Activated naive CD4-positive, alpha-beta T cell treated with Interleukin-2 at 50 U/mL for 16 hours (primary cell): ENCODE results near the gene P2RY6.

Source experiments
- DNase-seq: peaks from one replicate; pipeline ENCODE4 v3.0.0-alpha.2; 2020

The P2RY6 gene

GRCh38 chr11:73299751-73300150, 27.6 kb downstream of the P2RY6 start:
- DNase-seq: no peak

GRCh38 chr11:73306069-73306841, 34.1 kb downstream of the P2RY6 start:
- no peak for DNase-seq

GRCh38 chr11:73306977-73307322, 34.8 kb downstream of the P2RY6 start:
- no peak for DNase-seq

GRCh38 chr11:73307323-73308002, 35.3 kb downstream of the P2RY6 start:
- DNase-seq: peak; percentile 89

- DNase-seq: peak; percentile 52
These were observed 36.1 kb downstream of the P2RY6 start, which contains the start of gene ARHGEF17 for GRCh38 chr11:73308003-73308960. Gene ARHGEF17 (plus strand): TSS chr11:73308276. CDS start chr11:73308639, 363 bp downstream.

GRCh38 chr11:73308961-73309919, 37.1 kb downstream of the P2RY6 start:
- DNase-seq: no peak

GRCh38 chr11:73310076-73310475, 37.9 kb downstream of the P2RY6 start:
- no peak for DNase-seq

- DNase-seq: no peak
These were observed 38.7 kb downstream of the P2RY6 start for GRCh38 chr11:73310661-73311393.

- no peak for DNase-seq
These were observed 39.3 kb downstream of the P2RY6 start for GRCh38 chr11:73311394-73311869.

GRCh38 chr11:73312036-73312435, 39.9 kb downstream of the P2RY6 start:
- DNase-seq: no peak

GRCh38 chr11:73312851-73313327, 40.8 kb downstream of the P2RY6 start:
- no peak for DNase-seq

GRCh38 chr11:73313652-73314051, 41.5 kb downstream of the P2RY6 start:
- no peak for DNase-seq

- DNase-seq: no peak
These were observed 42.2 kb downstream of the P2RY6 start for GRCh38 chr11:73314117-73314961.

GRCh38 chr11:73315293-73316020, 43.3 kb downstream of the P2RY6 start:
- no peak for DNase-seq

- no peak for DNase-seq
These were observed 44.3 kb downstream of the P2RY6 start for GRCh38 chr11:73316422-73316821.

- no peak for DNase-seq
These were observed 45.2 kb downstream of the P2RY6 start for GRCh38 chr11:73317373-73317772.

GRCh38 chr11:73317803-73318202, 45.7 kb downstream of the P2RY6 start:
- no peak for DNase-seq

GRCh38 chr11:73318501-73319011, 46.4 kb downstream of the P2RY6 start:
- DNase-seq: no peak
